Measurements from ENCODE around the gene RBM20. TPM values are rescaled to one million over a fixed set of nuclear protein-coding genes. Genes with fewer than 3 reads are reported as not detected.

Gene RBM20
- total and polyA plus RNA-seq, 10 of the 15 experiments (the other 5 are each of a cell fraction or from before 2014, with no cell fraction given), result 0.04 to 0.26 (median 0.15) TPM

DNA sequence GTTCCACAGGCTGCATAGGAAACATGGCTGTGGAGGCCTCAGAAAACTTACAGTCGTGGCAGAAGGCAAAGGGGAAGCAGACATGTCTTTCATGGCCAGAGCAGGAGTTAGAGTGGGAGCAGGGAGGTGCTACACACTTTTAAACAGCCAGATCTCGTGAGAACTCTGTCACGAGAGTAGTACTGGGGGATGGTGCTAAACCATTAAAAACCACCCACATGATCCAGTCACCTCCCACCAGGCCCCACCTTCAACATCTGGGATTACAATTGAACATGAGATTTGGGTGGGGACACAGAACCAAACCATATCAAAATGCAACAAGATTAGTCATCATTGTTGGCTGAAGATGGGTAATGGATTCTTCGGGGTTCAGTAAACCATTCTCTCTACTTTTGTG lies 162.2 kb downstream of the RBM20 start:
- no peak for TF ChIP-seq HCFC1 (IDR thresholded peaks at IDR 0.05; ENCODE audit: low read length)
- TF ChIP-seq CHD2 (IDR thresholded peaks at IDR 0.05; ENCODE audit: borderline replicate concordance, low read depth, low read length), result no peak
- TF ChIP-seq, protein P1, sequence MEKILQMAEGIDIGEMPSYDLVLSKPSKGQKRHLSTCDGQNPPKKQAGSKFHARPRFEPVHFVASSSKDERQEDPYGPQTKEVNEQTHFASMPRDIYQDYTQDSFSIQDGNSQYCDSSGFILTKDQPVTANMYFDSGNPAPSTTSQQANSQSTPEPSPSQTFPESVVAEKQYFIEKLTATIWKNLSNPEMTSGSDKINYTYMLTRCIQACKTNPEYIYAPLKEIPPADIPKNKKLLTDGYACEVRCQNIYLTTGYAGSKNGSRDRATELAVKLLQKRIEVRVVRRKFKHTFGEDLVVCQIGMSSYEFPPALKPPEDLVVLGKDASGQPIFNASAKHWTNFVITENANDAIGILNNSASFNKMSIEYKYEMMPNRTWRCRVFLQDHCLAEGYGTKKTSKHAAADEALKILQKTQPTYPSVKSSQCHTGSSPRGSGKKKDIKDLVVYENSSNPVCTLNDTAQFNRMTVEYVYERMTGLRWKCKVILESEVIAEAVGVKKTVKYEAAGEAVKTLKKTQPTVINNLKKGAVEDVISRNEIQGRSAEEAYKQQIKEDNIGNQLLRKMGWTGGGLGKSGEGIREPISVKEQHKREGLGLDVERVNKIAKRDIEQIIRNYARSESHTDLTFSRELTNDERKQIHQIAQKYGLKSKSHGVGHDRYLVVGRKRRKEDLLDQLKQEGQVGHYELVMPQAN (conservative IDR thresholded peaks at IDR 0.05), result no peak
- TF ChIP-seq SIN3A (IDR thresholded peaks at IDR 0.05; ENCODE audit: low read depth, low read length), result no peak
- TF ChIP-seq PML (IDR thresholded peaks at IDR 0.05; ENCODE audit: low read length), result no peak
- TF ChIP-seq, protein P2, sequence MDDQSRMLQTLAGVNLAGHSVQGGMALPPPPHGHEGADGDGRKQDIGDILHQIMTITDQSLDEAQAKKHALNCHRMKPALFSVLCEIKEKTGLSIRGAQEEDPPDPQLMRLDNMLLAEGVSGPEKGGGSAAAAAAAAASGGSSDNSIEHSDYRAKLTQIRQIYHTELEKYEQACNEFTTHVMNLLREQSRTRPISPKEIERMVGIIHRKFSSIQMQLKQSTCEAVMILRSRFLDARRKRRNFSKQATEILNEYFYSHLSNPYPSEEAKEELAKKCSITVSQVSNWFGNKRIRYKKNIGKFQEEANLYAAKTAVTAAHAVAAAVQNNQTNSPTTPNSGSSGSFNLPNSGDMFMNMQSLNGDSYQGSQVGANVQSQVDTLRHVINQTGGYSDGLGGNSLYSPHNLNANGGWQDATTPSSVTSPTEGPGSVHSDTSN (IDR thresholded peaks at IDR 0.05; ENCODE audit: insufficient replicate concordance, low read depth, low read length), result no peak
- TF ChIP-seq IKZF2 (IDR thresholded peaks at IDR 0.05), result no peak
- no peak for TF ChIP-seq IRF5 (IDR thresholded peaks at IDR 0.05; ENCODE audit: borderline replicate concordance)
- TF ChIP-seq HDGF (IDR thresholded peaks at IDR 0.05), result no peak
- WGBS (ENCODE audit: insufficient coverage, insufficient replicate concordance, low lambda C conversion rate, missing lambda C conversion rate), result 69% methylated on average over 4 of the region's 4 CpGs
- H3K4me1 ChIP-seq (ENCODE audit: control insufficient read depth, insufficient read depth, low read length), result peaks cover 33% of the 10 kb centered on the region
- H3K79me2 ChIP-seq (ENCODE audit: control insufficient read depth, insufficient read depth, low read length), result no peaks in the 10 kb centered on the region; the same call in 1 of the 2 replicates
- DNase-seq (ENCODE audit: low read depth, low spot score) (no peak), FAIRE-seq (no peak), ATAC-seq (no peak)
- ChIA-PET CTCF (interaction anchor here (1.6 to 5.0 kb wide), 3 partner anchors 29 to 86 kb away, joined by 4 to 72 read pairs (median 41); no protein-coding TSS in a partner anchor), RAD21 (ENCODE audit: unreplicated experiment) (interaction anchor here (1.6 to 5.0 kb wide), 2 partner anchors 38 to 53 kb away, joined by 5 to 153 read pairs; no protein-coding TSS in a partner anchor), SMC1A (ENCODE audit: uncharacterized antibody, unreplicated experiment) (interaction anchor here (0.9 to 4.8 kb wide), 6 partner anchors 30 to 88 kb away, joined by 3 to 80 read pairs (median 4); no protein-coding TSS in a partner anchor), POLR2A (interaction anchor here (1.0 kb wide), 1 partner anchor 12 kb away, joined by 3 read pairs; no protein-coding TSS in a partner anchor)
- no peaks in the 10 kb centered on the region for H4K20me1 ChIP-seq (ENCODE audit: control insufficient read depth, insufficient read depth)
- H3K4me3 ChIP-seq, result no peak overlapping the region
- intact Hi-C loops (cut with micrococcal nuclease; ENCODE audit: unreplicated experiment) (no loop called here), in situ Hi-C loops (cut with MboI) (no loop called here)
- H3K9ac ChIP-seq (ENCODE audit: control insufficient read depth, insufficient read depth, low read length), result no peak overlapping the region
- BruUV-seq (replicated peaks), result no TSS peak
- no peaks in the 10 kb centered on the region; the same call in 2 of the 3 replicates for H3K9me3 ChIP-seq (replicated peaks; ENCODE audit: control insufficient read depth, insufficient read depth, low read length)
- H2AFZ ChIP-seq (ENCODE audit: control insufficient read depth, low read depth, low read length), result no peak overlapping the region
- H3K4me2 ChIP-seq (ENCODE audit: control insufficient read depth, insufficient read depth), result no peak overlapping the region
- H3K36me3 ChIP-seq (ENCODE audit: control insufficient read depth in 2 of 2, insufficient read depth in 2 of 2, low read length in 1 of 2), result no peaks in the 10 kb centered on the region
- H3K27ac ChIP-seq (ENCODE audit: control insufficient read depth, insufficient read depth), result no peak overlapping the region
- no peaks in the 10 kb centered on the region for H3K27me3 ChIP-seq (replicated peaks in 1 of 2; ENCODE audit: control insufficient read depth in 2 of 2, insufficient read depth in 2 of 2, low read length in 1 of 2)

All from GM12878 (cell line).